Neural cell (in vitro differentiated cells): ENCODE measurements around the gene POU2AF3. TPM values are rescaled to one million over a fixed set of nuclear protein-coding genes. Genes with fewer than 3 reads are reported as not detected.

Source experiments
- H2AFZ ChIP-seq: fragments of 200-600, 300-800 bp; sonication (generic), shearing (Covaris generic); 2 replicates; pipeline ENCODE4 v1.6.0; 2014; ENCODE audit warnings: low read depth, mild to moderate bottlenecking, antibody characterized with exemption, low read length, moderate library complexity
- H3F3A ChIP-seq: fragments of 200-600 bp; shearing (Covaris generic); 2 replicates; pipeline ENCODE4 v1.6.1; 2016; ENCODE audit warnings: mild to moderate bottlenecking, moderate library complexity, mixed read lengths, antibody characterized with exemption, low read length; ENCODE audit not compliant: insufficient read depth, poor library complexity, severe bottlenecking
- H3K27ac ChIP-seq: fragments of 200-600, 300-800 bp; sonication (generic), shearing (Covaris generic); 2 replicates; pipeline ENCODE4 v1.5.1; 2014; ENCODE audit warnings: mild to moderate bottlenecking, low read length, moderate library complexity
- H3K27me3 ChIP-seq: fragments of 300-800, 200-600 bp; sonication (generic), shearing (Covaris generic); 2 replicates; pipeline ENCODE4 v1.6.0; 2014; ENCODE audit warnings: mild to moderate bottlenecking, low read depth, low read length, moderate library complexity; ENCODE audit not compliant: insufficient read depth
- H3K36me3 ChIP-seq: fragments of 300-800, 200-600 bp; sonication (generic), shearing (Covaris generic); 2 replicates; pipeline ENCODE4 v1.5.1; 2014; ENCODE audit warnings: mild to moderate bottlenecking, antibody characterized with exemption, low read length, moderate library complexity; ENCODE audit not compliant: insufficient read depth
- H3K4me2 ChIP-seq: fragments of 300-800, 200-600 bp; sonication (generic), shearing (Covaris generic); 2 replicates; pipeline ENCODE4 v1.6.0; 2014; ENCODE audit warnings: mild to moderate bottlenecking, low read length
- H3K4me3 ChIP-seq: fragments of 300-800, 200-600 bp; sonication (generic), shearing (Covaris generic); 2 replicates; pipeline ENCODE4 v1.5.1; 2014; ENCODE audit warnings: mild to moderate bottlenecking, low read length, moderate library complexity
- H3K79me2 ChIP-seq: fragments of 200-600 bp; shearing (Covaris generic); replicated peaks from 2 replicates; pipeline ENCODE4 v1.6.0; 2014; ENCODE audit warnings: mild to moderate bottlenecking, low read length, moderate library complexity; ENCODE audit not compliant: insufficient read depth
- H3K9ac ChIP-seq: fragments of 300-800, 200-600 bp; sonication (generic), shearing (Covaris generic); 2 replicates; pipeline ENCODE4 v1.6.1; 2016; ENCODE audit warnings: mild to moderate bottlenecking, low read length, mixed read lengths
- H3K9me2 ChIP-seq: fragments of 200-600 bp; shearing (Covaris generic); 2 replicates; pipeline ENCODE4 v1.6.1; 2016; ENCODE audit warnings: mild to moderate bottlenecking, low read length, mixed read lengths; ENCODE audit not compliant: insufficient read depth
- H3K9me3 ChIP-seq: fragments of 200-600, 300-800 bp; sonication (generic), shearing (Covaris generic); 2 replicates; pipeline ENCODE4 v1.6.1; 2016; ENCODE audit warnings: mild to moderate bottlenecking, mixed run types, low read length, moderate library complexity, mixed read lengths
- H4K20me1 ChIP-seq: fragments of 200-600 bp; shearing (Covaris generic); 2 replicates; pipeline ENCODE4 v1.6.1; 2016; ENCODE audit warnings: mild to moderate bottlenecking, mixed run types; ENCODE audit not compliant: insufficient read depth
- CTCF ChIP-seq: fragments of 450-650 bp; IDR thresholded peaks from 2 replicates; pipeline ENCODE4 v1.5.1; 2014; ENCODE audit warnings: antibody characterized with exemption, mild to moderate bottlenecking, moderate library complexity; ENCODE audit not compliant: poor library complexity, severe bottlenecking
- EP300 ChIP-seq: fragments of 450-650 bp; conservative IDR thresholded peaks from 2 replicates; pipeline ENCODE4 v1.6.1; 2014; ENCODE audit warnings: antibody characterized with exemption, mild to moderate bottlenecking, moderate library complexity; ENCODE audit not compliant: poor library complexity, severe bottlenecking
- EZH2 ChIP-seq: fragments of 200-600, 300-800 bp; shearing (Covaris generic), sonication (generic); IDR thresholded peaks from 2 replicates; pipeline ENCODE4 v1.6.1; 2014; ENCODE audit warnings: antibody characterized with exemption, low read length, borderline replicate concordance, mild to moderate bottlenecking; ENCODE audit not compliant: insufficient read depth, poor library complexity, severe bottlenecking
- MXI1 ChIP-seq: fragments of 450-650 bp; conservative IDR thresholded peaks from 2 replicates; pipeline ENCODE4 v1.6.1; 2014; ENCODE audit warnings: antibody characterized with exemption, mild to moderate bottlenecking; ENCODE audit not compliant: poor library complexity, severe bottlenecking
- POLR2AphosphoS5 ChIP-seq: IDR thresholded peaks from 2 replicates; pipeline ENCODE4 v1.6.1; 2012
- RAD21 ChIP-seq: fragments of 450-650 bp; conservative IDR thresholded peaks from 2 replicates; pipeline ENCODE4 v1.6.1; 2014; ENCODE audit warnings: antibody characterized with exemption, mild to moderate bottlenecking, moderate library complexity
- SMC3 ChIP-seq: fragments of 450-650 bp; conservative IDR thresholded peaks from 2 replicates; pipeline ENCODE4 v1.6.1; 2014; ENCODE audit warnings: antibody characterized with exemption, mild to moderate bottlenecking, moderate library complexity; ENCODE audit not compliant: poor library complexity
- TAF1 ChIP-seq: IDR thresholded peaks from 2 replicates; pipeline ENCODE4 v1.6.1; 2012; ENCODE audit warnings: low read depth
- polyA plus RNA-seq: library from polyadenylated mRNA; depleted of rRNA; stranded (reverse); fragments of >200 nt; gene quantifications from 2 replicates; pipeline ENCODE4 v1.2.3, GENCODE V29; 2014
- TF ChIP-seq, protein P1 (sequence below): IDR thresholded peaks from 2 replicates; pipeline ENCODE4 v1.6.1; 2012; ENCODE audit warnings: borderline replicate concordance

The POU2AF3 gene
- polyA plus RNA-seq, 1 donor from 2014 or later: not detected

GRCh38 chr11:111308140-111308539 lies 9.8 kb downstream of the POU2AF3 start:
- no peaks in the 10 kb centered on the region for H3K9me3 ChIP-seq
- H3K36me3 ChIP-seq: no peaks in the 10 kb centered on the region
- TF ChIP-seq EP300: no peak
- TF ChIP-seq POLR2AphosphoS5: no peak
- no peak for TF ChIP-seq TAF1
- H3K4me3 ChIP-seq: no peak overlapping the region
- H3K27me3 ChIP-seq: no peaks in the 10 kb centered on the region
- no peak overlapping the region for H3K27ac ChIP-seq
- H3F3A ChIP-seq: no peaks in the 10 kb centered on the region
- no peaks in the 10 kb centered on the region for H3K9me2 ChIP-seq
- H3K79me2 ChIP-seq: no peaks in the 10 kb centered on the region
- H3K4me2 ChIP-seq: no peak overlapping the region
- H4K20me1 ChIP-seq: no peaks in the 10 kb centered on the region
- no peak overlapping the region for H3K9ac ChIP-seq
- H2AFZ ChIP-seq: no peak overlapping the region

GRCh38 chr11:111309215-111309915 lies 11.0 kb downstream of the POU2AF3 start:
- H3K9me2 ChIP-seq: no peaks in the 10 kb centered on the region
- no peak overlapping the region for H3K4me2 ChIP-seq
- H2AFZ ChIP-seq: no peak overlapping the region
- H3K9me3 ChIP-seq: no peaks in the 10 kb centered on the region
- H3K27me3 ChIP-seq: no peaks in the 10 kb centered on the region
- H3K36me3 ChIP-seq: no peaks in the 10 kb centered on the region
- TF ChIP-seq POLR2AphosphoS5 (no peak), MXI1 (no peak), TAF1 (no peak), EP300 (no peak), EZH2 (no peak), CTCF (no peak), SMC3 (no peak), RAD21 (no peak)
- TF ChIP-seq, protein P1, sequence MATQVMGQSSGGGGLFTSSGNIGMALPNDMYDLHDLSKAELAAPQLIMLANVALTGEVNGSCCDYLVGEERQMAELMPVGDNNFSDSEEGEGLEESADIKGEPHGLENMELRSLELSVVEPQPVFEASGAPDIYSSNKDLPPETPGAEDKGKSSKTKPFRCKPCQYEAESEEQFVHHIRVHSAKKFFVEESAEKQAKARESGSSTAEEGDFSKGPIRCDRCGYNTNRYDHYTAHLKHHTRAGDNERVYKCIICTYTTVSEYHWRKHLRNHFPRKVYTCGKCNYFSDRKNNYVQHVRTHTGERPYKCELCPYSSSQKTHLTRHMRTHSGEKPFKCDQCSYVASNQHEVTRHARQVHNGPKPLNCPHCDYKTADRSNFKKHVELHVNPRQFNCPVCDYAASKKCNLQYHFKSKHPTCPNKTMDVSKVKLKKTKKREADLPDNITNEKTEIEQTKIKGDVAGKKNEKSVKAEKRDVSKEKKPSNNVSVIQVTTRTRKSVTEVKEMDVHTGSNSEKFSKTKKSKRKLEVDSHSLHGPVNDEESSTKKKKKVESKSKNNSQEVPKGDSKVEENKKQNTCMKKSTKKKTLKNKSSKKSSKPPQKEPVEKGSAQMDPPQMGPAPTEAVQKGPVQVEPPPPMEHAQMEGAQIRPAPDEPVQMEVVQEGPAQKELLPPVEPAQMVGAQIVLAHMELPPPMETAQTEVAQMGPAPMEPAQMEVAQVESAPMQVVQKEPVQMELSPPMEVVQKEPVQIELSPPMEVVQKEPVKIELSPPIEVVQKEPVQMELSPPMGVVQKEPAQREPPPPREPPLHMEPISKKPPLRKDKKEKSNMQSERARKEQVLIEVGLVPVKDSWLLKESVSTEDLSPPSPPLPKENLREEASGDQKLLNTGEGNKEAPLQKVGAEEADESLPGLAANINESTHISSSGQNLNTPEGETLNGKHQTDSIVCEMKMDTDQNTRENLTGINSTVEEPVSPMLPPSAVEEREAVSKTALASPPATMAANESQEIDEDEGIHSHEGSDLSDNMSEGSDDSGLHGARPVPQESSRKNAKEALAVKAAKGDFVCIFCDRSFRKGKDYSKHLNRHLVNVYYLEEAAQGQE: no peak
- no peak overlapping the region for H3K4me3 ChIP-seq
- no peaks in the 10 kb centered on the region for H4K20me1 ChIP-seq
- no peaks in the 10 kb centered on the region for H3K79me2 ChIP-seq
- no peaks in the 10 kb centered on the region for H3F3A ChIP-seq
- no peak overlapping the region for H3K27ac ChIP-seq
- no peak overlapping the region for H3K9ac ChIP-seq
